Pons (tissue), 1 donor: ENCODE measurements around the gene SHISA4.
A peak's percentile ranks its signal among the peaks of the same experiment; 100 is the strongest.
"Not testable (repeated sequence)": the region's sequence is repeated elsewhere in the genome, so short reads cannot be mapped to it uniquely, and the experiment has no call there.

Experiments used
- DNase-seq: peaks from one replicate; pipeline ENCODE4 v3.0.0-alpha.2; 2016; ENCODE audit warnings: low spot score

The SHISA4 gene

GRCh38 chr1:201888282-201889089 lies at the start of gene SHISA4:
TSS of gene SHISA4 (plus strand) at chr1:201888898. CDS start at chr1:201888995, 97 bp downstream.
- DNase-seq, result peak; percentile 98

- DNase-seq, result not testable (repeated sequence)
Measured at GRCh38 chr1:201839089-201839488, 49.6 kb upstream of the SHISA4 start.

- DNase-seq, result no peak
Measured at GRCh38 chr1:201840055-201840454, 48.6 kb upstream of the SHISA4 start.

GRCh38 chr1:201840490-201840889 lies 48.2 kb upstream of the SHISA4 start:
- DNase-seq, result no peak

- DNase-seq, result no peak
Measured at GRCh38 chr1:201841265-201841912, 47.3 kb upstream of the SHISA4 start.

- DNase-seq, result no peak
Measured at GRCh38 chr1:201842472-201843027, 46.1 kb upstream of the SHISA4 start.

GRCh38 chr1:201845331-201846083 lies 43.2 kb upstream of the SHISA4 start:
- no peak for DNase-seq

GRCh38 chr1:201847150-201847549 lies 41.5 kb upstream of the SHISA4 start:
- no peak for DNase-seq

- DNase-seq, result no peak
Measured at GRCh38 chr1:201848230-201848629, 40.5 kb upstream of the SHISA4 start.

GRCh38 chr1:201849372-201850052 lies 39.2 kb upstream of the SHISA4 start:
- no peak for DNase-seq

GRCh38 chr1:201850053-201850397 lies 38.7 kb upstream of the SHISA4 start:
- peak; percentile 25 for DNase-seq

- no peak for DNase-seq
Measured at GRCh38 chr1:201851949-201852348, 36.7 kb upstream of the SHISA4 start.

GRCh38 chr1:201856722-201857121 lies 32.0 kb upstream of the SHISA4 start:
- DNase-seq, result not testable (repeated sequence)

GRCh38 chr1:201859424-201859823 lies 29.3 kb upstream of the SHISA4 start:
- no peak for DNase-seq

- DNase-seq, result no peak
Measured at GRCh38 chr1:201861448-201861847, 27.2 kb upstream of the SHISA4 start.

- DNase-seq, result no peak
Measured at GRCh38 chr1:201870397-201870796, 18.3 kb upstream of the SHISA4 start.

GRCh38 chr1:201874672-201875071 lies 14.0 kb upstream of the SHISA4 start:
- no peak for DNase-seq

GRCh38 chr1:201876148-201876818 lies 12.4 kb upstream of the SHISA4 start:
- no peak for DNase-seq

GRCh38 chr1:201877877-201878401 lies 10.8 kb upstream of the SHISA4 start:
- peak; percentile 81 for DNase-seq

GRCh38 chr1:201880928-201881571 lies 7.6 kb upstream of the SHISA4 start:
- DNase-seq, result no peak

GRCh38 chr1:201881617-201882016 lies 7.1 kb upstream of the SHISA4 start:
- no peak for DNase-seq
